ENCODE data around the gene DSC1. TPM values are rescaled to one million over a fixed set of nuclear protein-coding genes. Genes with fewer than 3 reads are reported as not detected.

The DSC1 gene
- total and polyA plus RNA-seq, 2 experiments from 2014 or later: not detected

GRCh38 chr18:31093880-31094279, 68.8 kb downstream of the DSC1 start:
- Histone ChIP-seq H3K27me3 (ENCODE audit: insufficient read depth) (no peaks in the 10 kb centered on the region), H3K9me2 (ENCODE audit: insufficient read depth) (no peaks in the 10 kb centered on the region), H3K4me3 (no peak overlapping the region), H3K27ac (ENCODE audit: low read depth) (no peak overlapping the region), H3K36me3 (ENCODE audit: insufficient read depth) (0 out of 2 replicates have a peak, but pooled peaks cover 13% of the 10 kb centered on the region), H3K4me1 (ENCODE audit: insufficient read depth) (no peaks in the 10 kb centered on the region), H3K4me2 (no peak overlapping the region), H4K20me1 (replicated peaks; ENCODE audit: insufficient read depth) (no peaks in the 10 kb centered on the region), H2AFZ (no peak overlapping the region), H3F3A (replicated peaks; ENCODE audit: low read depth) (no peaks in the 10 kb centered on the region), H3K79me2 (replicated peaks; ENCODE audit: insufficient read depth) (peaks cover 49% of the 10 kb centered on the region)
- ATAC-seq (no peak), DNase-seq (ENCODE audit: low spot score) (no peak)
- Mint-ChIP-seq H3K36me3 (ENCODE audit: low read depth) (peaks cover 27% of the 10 kb centered on the region), H3K4me1 (peaks cover 8% of the 10 kb centered on the region; the same call in 2 of the 3 replicates), H3K27me3 (ENCODE audit: insufficient read depth, low read depth, poor library complexity) (peaks cover 3% of the 10 kb centered on the region), H3K9me3 (no peaks in the 10 kb centered on the region; the same call in 2 of the 3 replicates), H3K4me3 (no peak overlapping the region), H3K27ac (no peak overlapping the region)
- TF ChIP-seq ZNF462 (CRISPR knock-in tag; IDR thresholded peaks at IDR 0.05): no peak
- TF ChIP-seq EZH2 (IDR thresholded peaks at IDR 0.05; ENCODE audit: low read depth, unreplicated experiment): no peak
- TF ChIP-seq STAT1 (IDR thresholded peaks at IDR 0.05; ENCODE audit: unreplicated experiment): no peak
- TF ChIP-seq ZNF331 (CRISPR knock-in tag; IDR thresholded peaks at IDR 0.05; ENCODE audit: low read depth): no peak
- TF ChIP-seq, protein P1, sequence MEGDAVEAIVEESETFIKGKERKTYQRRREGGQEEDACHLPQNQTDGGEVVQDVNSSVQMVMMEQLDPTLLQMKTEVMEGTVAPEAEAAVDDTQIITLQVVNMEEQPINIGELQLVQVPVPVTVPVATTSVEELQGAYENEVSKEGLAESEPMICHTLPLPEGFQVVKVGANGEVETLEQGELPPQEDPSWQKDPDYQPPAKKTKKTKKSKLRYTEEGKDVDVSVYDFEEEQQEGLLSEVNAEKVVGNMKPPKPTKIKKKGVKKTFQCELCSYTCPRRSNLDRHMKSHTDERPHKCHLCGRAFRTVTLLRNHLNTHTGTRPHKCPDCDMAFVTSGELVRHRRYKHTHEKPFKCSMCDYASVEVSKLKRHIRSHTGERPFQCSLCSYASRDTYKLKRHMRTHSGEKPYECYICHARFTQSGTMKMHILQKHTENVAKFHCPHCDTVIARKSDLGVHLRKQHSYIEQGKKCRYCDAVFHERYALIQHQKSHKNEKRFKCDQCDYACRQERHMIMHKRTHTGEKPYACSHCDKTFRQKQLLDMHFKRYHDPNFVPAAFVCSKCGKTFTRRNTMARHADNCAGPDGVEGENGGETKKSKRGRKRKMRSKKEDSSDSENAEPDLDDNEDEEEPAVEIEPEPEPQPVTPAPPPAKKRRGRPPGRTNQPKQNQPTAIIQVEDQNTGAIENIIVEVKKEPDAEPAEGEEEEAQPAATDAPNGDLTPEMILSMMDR (conservative IDR thresholded peaks at IDR 0.05; ENCODE audit: low read depth in 2 of 2): no peak
- no peak for TF ChIP-seq NANOG (IDR thresholded peaks at IDR 0.05; ENCODE audit: borderline replicate concordance)
- no peak for TF ChIP-seq ZNF114 (CRISPR knock-in tag; IDR thresholded peaks at IDR 0.05)
- no peak for TF ChIP-seq EZH2phosphoT487 (IDR thresholded peaks at IDR 0.05; ENCODE audit: unreplicated experiment)
- no peak for TF ChIP-seq REST (IDR thresholded peaks at IDR 0.05; ENCODE audit: unreplicated experiment)
- no peak for TF ChIP-seq ETS1 (IDR thresholded peaks at IDR 0.05)
- no peak for TF ChIP-seq CREB1 (CRISPR knock-in tag; IDR thresholded peaks at IDR 0.05; ENCODE audit: low read depth)
- TF ChIP-seq JUNB (IDR thresholded peaks at IDR 0.05; ENCODE audit: unreplicated experiment): no peak
- no peak for TF ChIP-seq POLR2AphosphoS5 (IDR thresholded peaks at IDR 0.05; ENCODE audit: low read depth)
